PC-3 (cell line): ENCODE measurements around the gene ST8SIA3. TPM values are rescaled to one million over a fixed set of nuclear protein-coding genes. Genes with fewer than 3 reads are reported as not detected.

ENCODE experiments used
- ATAC-seq: fragments of 200-7000 bp; cut with Tn5 transposase; 2 replicates; pipeline ENCODE4 v1.9.1; 2020; ENCODE audit warnings: mild to moderate bottlenecking, moderate library complexity
- BruUV-seq: library from RNA; stranded (reverse); fragments of 400-500 nt; replicated peaks from 2 replicates; lab custom pipeline; 2021; lab: Mats Ljungman, UMichigan
- CTCF ChIA-PET: fragments of 300-600 bp; sonication (Branson Sonifier 250); formaldehyde crosslinking; loops from one replicate; lab custom pipeline; 2022; ENCODE audit warnings: antibody characterized with exemption; lab: Charles Lee
- POLR2A ChIA-PET: fragments of 300-600 bp; sonication (Branson Sonifier 250); formaldehyde crosslinking; loops from one replicate; lab custom pipeline; 2022; ENCODE audit warnings: antibody characterized with exemption; ENCODE audit not compliant: unreplicated experiment; lab: Charles Lee
- DNase-seq: peaks from one replicate; pipeline ENCODE4 v3.0.0-alpha.2; 2015
- H2AFZ ChIP-seq: fragments of 300-600 bp; sonication (generic); 2 replicates; pipeline ENCODE4 v1.6.0; 2016; ENCODE audit warnings: antibody characterized with exemption, low read length
- H3F3A ChIP-seq: fragments of 300-600 bp; sonication (generic); one replicate; pipeline ENCODE4 v1.6.0; 2017; ENCODE audit warnings: antibody characterized with exemption, low read length, control low read depth, mild to moderate bottlenecking; ENCODE audit not compliant: unreplicated experiment
- H3K27ac ChIP-seq: fragments of 300-600 bp; sonication (generic); 2 replicates; pipeline ENCODE4 v1.5.1; 2016; ENCODE audit warnings: mild to moderate bottlenecking, low read length
- H3K27me3 ChIP-seq: fragments of 300-600 bp; sonication (generic); 2 replicates; pipeline ENCODE4 v1.6.1; 2016; ENCODE audit warnings: low read length, mixed read lengths
- H3K36me3 ChIP-seq: fragments of 300-600 bp; sonication (generic); 2 replicates; pipeline ENCODE4 v1.6.1; 2016; ENCODE audit warnings: low read depth, mixed run types, low read length, mixed read lengths
- H3K4me1 ChIP-seq: fragments of 300-600 bp; sonication (generic); 2 replicates; pipeline ENCODE4 v1.5.1; 2016; ENCODE audit warnings: low read length; ENCODE audit not compliant: insufficient read depth
- H3K4me2 ChIP-seq: fragments of 300-600 bp; sonication (generic); 2 replicates; pipeline ENCODE4 v1.6.0; 2016; ENCODE audit warnings: low read length
- H3K4me3 ChIP-seq: fragments of 300-600 bp; sonication (generic); 2 replicates; pipeline ENCODE4 v1.5.1; 2016; ENCODE audit warnings: mild to moderate bottlenecking, low read length, mixed read lengths
- H3K79me2 ChIP-seq: fragments of 300-600 bp; sonication (generic); 2 replicates; pipeline ENCODE4 v1.6.1; 2017; ENCODE audit warnings: low read length, mixed read lengths
- H3K9ac ChIP-seq: fragments of 300-600 bp; sonication (generic); 2 replicates; pipeline ENCODE4 v1.6.0; 2016; ENCODE audit warnings: mild to moderate bottlenecking, low read length
- H3K9me2 ChIP-seq: fragments of 300-600 bp; sonication (generic); replicated peaks from 2 replicates; pipeline ENCODE4 v1.6.1; 2016; ENCODE audit warnings: mixed run types, low read length, mixed read lengths
- H3K9me3 ChIP-seq: fragments of 300-600 bp; sonication (generic); 2 replicates; pipeline ENCODE4 v1.6.1; 2016; ENCODE audit warnings: low read length, mixed read lengths
- H4K20me1 ChIP-seq: fragments of 300-600 bp; sonication (generic); 2 replicates; pipeline ENCODE4 v1.6.1; 2016; ENCODE audit warnings: low read length, mixed read lengths
- EZH2 ChIP-seq: fragments of 300-600 bp; sonication (generic); IDR thresholded peaks from one replicate; pipeline ENCODE4 v1.6.1; 2017; ENCODE audit warnings: antibody characterized with exemption, mild to moderate bottlenecking, low read length; ENCODE audit not compliant: unreplicated experiment
- EZH2phosphoT487 ChIP-seq: fragments of 300-600 bp; sonication (generic); IDR thresholded peaks from 2 replicates; pipeline ENCODE4 v1.6.1; 2018; ENCODE audit warnings: mild to moderate bottlenecking, antibody characterized with exemption, low read length, borderline replicate concordance
- intact Hi-C: fragments of 100-400 bp; cut with micrococcal nuclease; formaldehyde crosslinking; loops from 2 replicates; pipeline ENCODE4 v1.9.0; 2023
- total RNA-seq: library from RNA; depleted of rRNA; stranded (reverse); fragments of >200 nt; gene quantifications from 2 replicates; pipeline ENCODE4 v1.2.3, GENCODE V29; 2014
- TF ChIP-seq, protein P1 (sequence below): fragments of 300-600 bp; sonication (generic); conservative IDR thresholded peaks from 2 replicates; pipeline ENCODE4 v1.5.1; 2017; ENCODE audit warnings: antibody characterized with exemption, low read depth, mild to moderate bottlenecking, low read length

ST8SIA3 gene
- total RNA-seq, 1 experiment from 2014 or later = not detected

DNA sequence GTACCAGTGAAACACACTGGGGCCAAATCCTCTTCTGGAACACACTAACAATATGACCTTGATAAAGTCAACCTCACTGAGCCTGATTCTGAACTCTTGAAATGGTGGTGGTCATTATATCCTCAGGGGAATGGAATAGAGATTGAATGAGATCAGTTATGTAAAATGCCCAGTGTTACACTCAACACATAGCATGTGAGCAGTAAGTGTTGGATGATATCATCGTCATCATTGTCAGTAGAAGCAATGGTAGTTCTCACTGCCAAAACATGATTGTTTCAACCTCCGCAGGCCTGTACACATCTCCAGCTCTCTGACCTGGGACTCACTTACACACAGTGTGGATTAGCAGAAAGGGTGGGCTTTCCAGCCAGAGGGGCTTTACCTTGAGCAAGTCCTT is 5.5 kb upstream of the ST8SIA3 start:
- TF ChIP-seq, protein P1, sequence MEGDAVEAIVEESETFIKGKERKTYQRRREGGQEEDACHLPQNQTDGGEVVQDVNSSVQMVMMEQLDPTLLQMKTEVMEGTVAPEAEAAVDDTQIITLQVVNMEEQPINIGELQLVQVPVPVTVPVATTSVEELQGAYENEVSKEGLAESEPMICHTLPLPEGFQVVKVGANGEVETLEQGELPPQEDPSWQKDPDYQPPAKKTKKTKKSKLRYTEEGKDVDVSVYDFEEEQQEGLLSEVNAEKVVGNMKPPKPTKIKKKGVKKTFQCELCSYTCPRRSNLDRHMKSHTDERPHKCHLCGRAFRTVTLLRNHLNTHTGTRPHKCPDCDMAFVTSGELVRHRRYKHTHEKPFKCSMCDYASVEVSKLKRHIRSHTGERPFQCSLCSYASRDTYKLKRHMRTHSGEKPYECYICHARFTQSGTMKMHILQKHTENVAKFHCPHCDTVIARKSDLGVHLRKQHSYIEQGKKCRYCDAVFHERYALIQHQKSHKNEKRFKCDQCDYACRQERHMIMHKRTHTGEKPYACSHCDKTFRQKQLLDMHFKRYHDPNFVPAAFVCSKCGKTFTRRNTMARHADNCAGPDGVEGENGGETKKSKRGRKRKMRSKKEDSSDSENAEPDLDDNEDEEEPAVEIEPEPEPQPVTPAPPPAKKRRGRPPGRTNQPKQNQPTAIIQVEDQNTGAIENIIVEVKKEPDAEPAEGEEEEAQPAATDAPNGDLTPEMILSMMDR = no peak
- TF ChIP-seq EZH2 (no peak), EZH2phosphoT487 (no peak)
- ChIA-PET CTCF (no interaction called here), POLR2A (no interaction called here)
- Histone ChIP-seq H3K4me3 (no peak overlapping the region), H3K4me2 (no peak overlapping the region), H3F3A (no peaks in the 10 kb centered on the region), H3K79me2 (no peaks in the 10 kb centered on the region), H3K36me3 (no peaks in the 10 kb centered on the region), H3K9me3 (no peaks in the 10 kb centered on the region), H3K4me1 (no peaks in the 10 kb centered on the region), H3K27me3 (peaks cover 80% of the 10 kb centered on the region), H2AFZ (no peak overlapping the region), H4K20me1 (no peaks in the 10 kb centered on the region), H3K27ac (no peak overlapping the region), H3K9me2 (no peaks in the 10 kb centered on the region), H3K9ac (no peak overlapping the region)
- no TSS peak for BruUV-seq
- intact Hi-C loops = no loop called here
- ATAC-seq = no peak
- DNase-seq = no peak

- Histone ChIP-seq H3K36me3 (no peaks in the 10 kb centered on the region), H2AFZ (no peak overlapping the region), H3K9me3 (no peaks in the 10 kb centered on the region), H3K79me2 (no peaks in the 10 kb centered on the region), H3K9ac (no peak overlapping the region), H3K9me2 (no peaks in the 10 kb centered on the region), H3K4me2 (no peak overlapping the region), H3F3A (no peaks in the 10 kb centered on the region), H3K27me3 (peaks cover 71% of the 10 kb centered on the region), H3K4me3 (no peak overlapping the region), H3K4me1 (no peaks in the 10 kb centered on the region), H3K27ac (no peak overlapping the region), H4K20me1 (no peaks in the 10 kb centered on the region)
- no TSS peak for BruUV-seq
- no peak for TF ChIP-seq EZH2
- TF ChIP-seq, protein P1 = no peak
- no peak for TF ChIP-seq EZH2phosphoT487
- ATAC-seq = no peak
- ChIA-PET POLR2A (no interaction called here), CTCF (no interaction called here)
- intact Hi-C loops = no loop called here
- no peak for DNase-seq
Measured at GRCh38 chr18:57347784-57348183, 4.6 kb upstream of the ST8SIA3 start.

GRCh38 chr18:57352761-57353136 is 392 bp downstream of the ST8SIA3 start:
- ATAC-seq = no peak
- CTCF ChIA-PET = no interaction called here
- TF ChIP-seq EZH2 = no peak
- no peak for TF ChIP-seq EZH2phosphoT487
- TF ChIP-seq, protein P1 = no peak
- Histone ChIP-seq H3K4me1 (no peaks in the 10 kb centered on the region), H3K9ac (no peak overlapping the region), H3F3A (no peaks in the 10 kb centered on the region), H4K20me1 (no peaks in the 10 kb centered on the region), H3K4me3 (no peak overlapping the region), H3K36me3 (no peaks in the 10 kb centered on the region), H3K9me3 (no peaks in the 10 kb centered on the region), H2AFZ (no peak overlapping the region), H3K27ac (no peak overlapping the region), H3K4me2 (no peak overlapping the region), H3K79me2 (no peaks in the 10 kb centered on the region), H3K27me3 (peaks cover 64% of the 10 kb centered on the region), H3K9me2 (no peaks in the 10 kb centered on the region)
- intact Hi-C loops = no loop called here
- DNase-seq = no peak
- POLR2A ChIA-PET = no interaction called here
- no TSS peak for BruUV-seq
